ENCODE data around the gene ZNF81. TPM values are rescaled to one million over a fixed set of nuclear protein-coding genes. Genes with fewer than 3 reads are reported as not detected.

Gene ZNF81
- total RNA-seq, 1 experiment from 2014 or later: 9.5 TPM

DNA sequence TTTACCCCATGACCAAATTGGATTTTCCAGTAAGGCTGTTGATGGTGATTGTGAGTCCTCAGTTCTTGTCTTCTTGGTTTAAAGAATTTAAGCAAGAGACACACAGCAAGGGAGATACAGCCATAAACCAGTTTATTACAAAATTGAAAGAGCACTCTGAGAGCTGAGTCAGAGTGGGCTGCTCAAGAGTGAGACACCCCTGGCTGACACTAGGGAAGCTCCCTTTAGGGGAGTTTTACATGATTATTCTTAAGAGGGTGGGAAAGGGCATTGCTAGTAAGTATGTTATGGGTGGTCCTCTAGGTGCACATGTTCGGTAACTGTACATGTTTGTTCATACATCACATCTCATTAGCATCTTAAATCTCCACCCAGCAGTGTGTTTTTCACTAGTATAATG, 18.8 kb upstream of the ZNF81 start:
- Histone ChIP-seq H3K27me3 (replicated peaks; ENCODE audit: control insufficient read depth, insufficient read depth, low read length) (no peaks in the 10 kb centered on the region), H3K36me3 (ENCODE audit: control insufficient read depth, insufficient read depth, low read length) (no peaks in the 10 kb centered on the region), H3K4me3 (ENCODE audit: low read depth, low read length) (no peak overlapping the region), H3K9me3 (no peaks in the 10 kb centered on the region), H3K4me1 (no peaks in the 10 kb centered on the region)
- peaks cover 4% of the 10 kb centered on the region for H3K27me3 Mint-ChIP-seq (ENCODE audit: insufficient read depth, unreplicated experiment)
- TF ChIP-seq CTCF (IDR thresholded peaks at IDR 0.05; ENCODE audit: insufficient read depth in 1 of 2, low read depth in 1 of 2, low read length in 1 of 2, severe bottlenecking in 1 of 2, unreplicated experiment in 1 of 2): no peak
- no peaks in the 10 kb centered on the region for H3K9me3 Mint-ChIP-seq (ENCODE audit: unreplicated experiment)
- H3K36me3 Mint-ChIP-seq (ENCODE audit: insufficient read depth, unreplicated experiment): no peaks in the 10 kb centered on the region
- ChIA-PET POLR2A (no interaction called here), CTCF (no interaction called here)
- no peak overlapping the region for H3K27ac Mint-ChIP-seq (ENCODE audit: unreplicated experiment)
- H3K4me1 Mint-ChIP-seq (ENCODE audit: low read depth, unreplicated experiment): no peaks in the 10 kb centered on the region
- intact Hi-C loops (cut with micrococcal nuclease; ENCODE audit: unreplicated experiment): no loop called here
- BruUV-seq (replicated peaks): no TSS peak
- H3K4me3 Mint-ChIP-seq (ENCODE audit: unreplicated experiment): no peak overlapping the region
- no peak for DNase-seq

DNA sequence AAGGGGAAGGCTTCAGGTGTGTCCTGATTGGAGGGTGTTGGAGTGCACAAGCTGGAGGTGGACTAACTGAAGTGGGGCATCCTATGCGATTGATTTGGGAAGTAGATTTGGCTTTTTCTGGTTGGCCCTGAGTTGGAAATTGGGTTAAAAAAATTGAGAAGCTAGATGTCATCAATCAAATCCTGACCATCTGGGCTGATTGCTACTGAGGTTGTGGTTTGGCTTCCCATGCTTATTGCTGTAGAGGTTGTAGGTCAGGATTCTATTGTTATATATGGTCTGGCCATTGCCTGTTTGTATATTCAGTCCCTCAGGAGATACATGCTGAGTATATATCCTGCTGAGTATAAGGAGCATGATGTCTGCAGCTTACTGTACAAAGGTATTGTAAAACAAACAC, 7.7 kb upstream of the ZNF81 start:
- H3K4me1 ChIP-seq: no peaks in the 10 kb centered on the region
- intact Hi-C loops (cut with micrococcal nuclease; ENCODE audit: unreplicated experiment): no loop called here
- H3K27ac Mint-ChIP-seq (ENCODE audit: unreplicated experiment): no peak overlapping the region
- H3K36me3 ChIP-seq (ENCODE audit: control insufficient read depth, insufficient read depth, low read length): no peaks in the 10 kb centered on the region
- CTCF ChIA-PET: interaction anchor here (0.7 to 1.0 kb wide), 3 partner anchors 24 to 348 kb away, joined by 3 to 8 read pairs (median 5); no protein-coding TSS in a partner anchor
- TF ChIP-seq CTCF (IDR thresholded peaks at IDR 0.05; ENCODE audit: insufficient read depth in 1 of 2, low read depth in 1 of 2, low read length in 1 of 2, severe bottlenecking in 1 of 2, unreplicated experiment in 1 of 2): no peak
- H3K9me3 ChIP-seq: no peaks in the 10 kb centered on the region
- no TSS peak for BruUV-seq (replicated peaks)
- H3K36me3 Mint-ChIP-seq (ENCODE audit: insufficient read depth, unreplicated experiment): no peaks in the 10 kb centered on the region
- POLR2A ChIA-PET: interaction anchor here (0.7 kb wide), 1 partner anchor 254 kb away, joined by 8 read pairs; no protein-coding TSS in a partner anchor
- H3K4me3 ChIP-seq (ENCODE audit: low read depth, low read length): no peak overlapping the region
- H3K27me3 Mint-ChIP-seq (ENCODE audit: insufficient read depth, unreplicated experiment): no peaks in the 10 kb centered on the region
- H3K4me3 Mint-ChIP-seq (ENCODE audit: unreplicated experiment): no peak overlapping the region
- no peaks in the 10 kb centered on the region for H3K4me1 Mint-ChIP-seq (ENCODE audit: low read depth, unreplicated experiment)
- DNase-seq: no peak
- no peaks in the 10 kb centered on the region for H3K27me3 ChIP-seq (replicated peaks; ENCODE audit: control insufficient read depth, insufficient read depth, low read length)
- no peaks in the 10 kb centered on the region for H3K9me3 Mint-ChIP-seq (ENCODE audit: unreplicated experiment)

DNA sequence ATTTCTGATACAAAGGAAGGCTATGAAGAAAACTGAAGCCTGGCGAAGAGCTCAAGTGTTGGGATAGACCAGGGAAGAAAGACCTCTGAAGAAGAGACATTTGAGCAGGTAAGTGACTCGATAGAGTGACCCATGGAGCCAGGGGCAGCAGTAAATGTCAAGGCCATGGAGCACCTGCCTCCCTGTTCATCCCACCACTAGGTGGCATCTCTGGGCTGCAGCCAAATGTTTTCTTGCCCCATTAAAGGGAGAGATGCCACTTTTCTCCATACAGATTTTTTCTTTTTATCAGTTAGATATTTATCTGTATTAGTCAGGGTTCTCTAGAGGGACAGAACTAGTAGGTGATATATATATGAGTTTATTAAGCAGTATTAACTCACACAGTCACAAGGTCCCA, 4.9 kb upstream of the ZNF81 start:
- POLR2A ChIA-PET: no interaction called here
- H3K27me3 Mint-ChIP-seq (ENCODE audit: insufficient read depth, unreplicated experiment): no peaks in the 10 kb centered on the region
- Histone ChIP-seq H3K4me3 (ENCODE audit: low read depth, low read length) (no peak overlapping the region), H3K27me3 (replicated peaks; ENCODE audit: control insufficient read depth, insufficient read depth, low read length) (no peaks in the 10 kb centered on the region), H3K36me3 (ENCODE audit: control insufficient read depth, insufficient read depth, low read length) (no peaks in the 10 kb centered on the region), H3K9me3 (no peaks in the 10 kb centered on the region), H3K4me1 (no peaks in the 10 kb centered on the region)
- H3K36me3 Mint-ChIP-seq (ENCODE audit: insufficient read depth, unreplicated experiment): peaks cover 5% of the 10 kb centered on the region
- no peak overlapping the region for H3K4me3 Mint-ChIP-seq (ENCODE audit: unreplicated experiment)
- H3K27ac Mint-ChIP-seq (ENCODE audit: unreplicated experiment): no peak overlapping the region
- no TSS peak for BruUV-seq (replicated peaks)
- peak; percentile 27 to 74 for TF ChIP-seq CTCF (IDR thresholded peaks at IDR 0.05; ENCODE audit: insufficient read depth in 1 of 2, low read depth in 1 of 2, low read length in 1 of 2, severe bottlenecking in 1 of 2, unreplicated experiment in 1 of 2)
- H3K9me3 Mint-ChIP-seq (ENCODE audit: unreplicated experiment): no peaks in the 10 kb centered on the region
- peak; percentile 46 to 53 for DNase-seq
- H3K4me1 Mint-ChIP-seq (ENCODE audit: low read depth, unreplicated experiment): no peaks in the 10 kb centered on the region
- CTCF ChIA-PET: no interaction called here
- intact Hi-C loops (cut with micrococcal nuclease; ENCODE audit: unreplicated experiment): no loop called here
